Hepatocyte (in vitro differentiated cells): ENCODE results near the gene PIAS4. TPM values are rescaled to one million over a fixed set of nuclear protein-coding genes. Genes with fewer than 3 reads are reported as not detected.
A peak's percentile ranks its signal among the peaks of the same experiment; 100 is the strongest.

ENCODE experiments used
- DNase-seq: peaks from one replicate; pipeline ENCODE4 v3.0.0-alpha.2; 2016; ENCODE audit warnings: low spot score
- H2AFZ ChIP-seq: fragments of 200-600 bp; sonication (generic); 2 replicates; pipeline ENCODE4 v1.6.0; 2016; ENCODE audit warnings: antibody characterized with exemption, mild to moderate bottlenecking
- H3K27ac ChIP-seq: fragments of 200-600 bp; sonication (generic); 2 replicates; pipeline ENCODE4 v1.5.1; 2016; ENCODE audit warnings: mild to moderate bottlenecking
- H3K27me3 ChIP-seq: fragments of 200-600 bp; sonication (generic); 2 replicates; pipeline ENCODE4 v1.6.1; 2016
- H3K36me3 ChIP-seq: fragments of 200-600 bp; sonication (generic); replicated peaks from 2 replicates; pipeline ENCODE4 v1.5.1; 2016; ENCODE audit warnings: low read depth; ENCODE audit not compliant: insufficient read depth
- H3K4me1 ChIP-seq: fragments of 200-600 bp; sonication (generic); 2 replicates; pipeline ENCODE4 v1.5.1; 2016; ENCODE audit warnings: mild to moderate bottlenecking, moderate library complexity; ENCODE audit not compliant: insufficient read depth
- H3K4me2 ChIP-seq: fragments of 200-600 bp; sonication (generic); 2 replicates; pipeline ENCODE4 v1.6.0; 2016
- H3K4me3 ChIP-seq: fragments of 200-600 bp; sonication (generic); 2 replicates; pipeline ENCODE4 v1.5.1; 2016; ENCODE audit warnings: mild to moderate bottlenecking
- H3K79me2 ChIP-seq: fragments of 200-600 bp; sonication (generic); 2 replicates; pipeline ENCODE4 v1.6.0; 2017; ENCODE audit warnings: mild to moderate bottlenecking
- H3K9me2 ChIP-seq: fragments of 200-600 bp; sonication (generic); replicated peaks from 2 replicates; pipeline ENCODE4 v1.6.0; 2017; ENCODE audit warnings: mild to moderate bottlenecking; ENCODE audit not compliant: insufficient read depth
- H3K9me3 ChIP-seq: fragments of 200-600 bp; sonication (generic); 2 replicates; pipeline ENCODE4 v1.5.1; 2016; ENCODE audit warnings: low read depth, mild to moderate bottlenecking
- H4K20me1 ChIP-seq: fragments of 200-600 bp; sonication (generic); 2 replicates; pipeline ENCODE4 v1.6.0; 2016; ENCODE audit warnings: mild to moderate bottlenecking; ENCODE audit not compliant: insufficient read depth, poor library complexity, severe bottlenecking
- CTCF ChIP-seq: fragments of 200-600 bp; sonication (generic); IDR thresholded peaks from 2 replicates; pipeline ENCODE4 v1.5.1; 2016; ENCODE audit warnings: antibody characterized with exemption, mild to moderate bottlenecking; ENCODE audit not compliant: poor library complexity
- EZH2 ChIP-seq: fragments of 200-600 bp; sonication (generic); IDR thresholded peaks from 2 replicates; pipeline ENCODE4 v1.6.1; 2016; ENCODE audit warnings: antibody characterized with exemption, mild to moderate bottlenecking, borderline replicate concordance
- EZH2phosphoT487 ChIP-seq: fragments of 200-600 bp; sonication (generic); IDR thresholded peaks from one replicate; pipeline ENCODE4 v1.6.1; 2018; ENCODE audit warnings: antibody characterized with exemption, mild to moderate bottlenecking, low read depth, moderate library complexity; ENCODE audit not compliant: unreplicated experiment, severe bottlenecking
- WGBS: methylation state at CpG from one replicate; pipeline ENCODE4 v1.1.6; 2016; ENCODE audit warnings: low lambda C conversion rate; ENCODE audit errors: missing lambda C conversion rate; 5-methylcytosine and 5-hydroxymethylcytosine counted together
- polyA plus RNA-seq: library from polyadenylated mRNA; unstranded; fragments of >200 nt; fragmentation: Nextera tagmentation; extraction: Ambion mirVana; gene quantifications from 2 replicates; pipeline ENCODE4 v1.2.1, GENCODE V29; 2016
- total RNA-seq: library from RNA; depleted of rRNA; stranded (reverse); fragments of >200 nt; gene quantifications from 2 replicates; pipeline ENCODE4 v1.2.3, GENCODE V29; 2014

Gene PIAS4
- total and polyA plus RNA-seq, 2 experiments from 2014 or later: 15.0 to 16.7 TPM

DNA sequence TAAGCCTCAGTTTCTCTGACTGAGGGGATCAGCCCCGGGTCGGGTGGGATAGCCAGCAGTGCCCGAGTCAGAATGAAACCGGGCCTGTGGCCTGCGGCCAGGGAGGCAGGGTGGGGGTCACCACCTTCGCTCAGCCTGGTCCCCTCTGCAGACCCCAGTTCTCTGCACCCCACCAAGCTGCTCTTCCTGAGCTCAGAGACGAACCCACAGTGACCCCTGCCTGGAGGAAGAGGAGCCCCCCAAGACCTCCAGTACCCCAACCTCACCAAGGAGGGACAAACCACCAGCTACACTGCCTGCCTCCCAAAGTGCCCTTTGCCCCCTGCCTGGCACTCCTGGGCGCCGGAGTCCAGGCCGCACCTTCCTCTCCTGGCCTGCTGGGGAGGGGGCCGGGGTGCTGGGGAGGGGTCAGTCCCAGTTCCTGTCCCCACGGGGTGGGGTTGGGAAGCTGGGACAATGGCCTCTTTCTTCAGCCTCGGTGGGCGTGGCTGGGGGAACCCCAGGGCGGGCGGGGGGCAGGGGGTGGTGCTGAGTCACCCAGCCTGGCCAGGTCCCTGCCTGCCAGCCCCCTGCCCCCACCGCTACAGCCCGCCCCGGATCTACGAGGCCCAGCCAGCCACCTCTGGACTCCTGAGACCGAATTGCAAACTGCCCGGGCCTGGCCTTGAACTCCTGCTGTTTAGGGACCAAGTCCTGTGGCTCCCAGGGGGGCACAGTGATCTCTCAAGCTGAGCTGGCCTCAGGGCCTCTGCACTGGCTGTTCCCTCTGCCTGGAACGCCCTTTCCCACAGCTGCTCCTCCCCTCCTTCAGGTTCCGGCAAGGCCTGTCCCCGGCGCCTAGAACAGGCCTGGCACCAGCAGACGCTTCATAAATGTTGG, 44.8 kb downstream of the PIAS4 start:
- H3K4me2 ChIP-seq: peak overlapping the region; percentile 67
- H4K20me1 ChIP-seq: peaks cover 78% of the 10 kb centered on the region
- 75% methylated on average over 15 of the region's 27 CpGs for WGBS
- H2AFZ ChIP-seq: no peak overlapping the region
- no peaks in the 10 kb centered on the region for H3K9me2 ChIP-seq
- peak; percentile 87 for DNase-seq
- no peak for TF ChIP-seq EZH2
- no peak for TF ChIP-seq EZH2phosphoT487
- TF ChIP-seq CTCF: no peak
- no peaks in the 10 kb centered on the region for H3K27me3 ChIP-seq
- peaks cover 21% of the 10 kb centered on the region for H3K4me1 ChIP-seq
- no peaks in the 10 kb centered on the region for H3K36me3 ChIP-seq
- no peak overlapping the region for H3K4me3 ChIP-seq
- no peaks in the 10 kb centered on the region for H3K9me3 ChIP-seq
- H3K79me2 ChIP-seq: peaks cover 89% of the 10 kb centered on the region
- H3K27ac ChIP-seq: peak overlapping the region; percentile 97

DNA sequence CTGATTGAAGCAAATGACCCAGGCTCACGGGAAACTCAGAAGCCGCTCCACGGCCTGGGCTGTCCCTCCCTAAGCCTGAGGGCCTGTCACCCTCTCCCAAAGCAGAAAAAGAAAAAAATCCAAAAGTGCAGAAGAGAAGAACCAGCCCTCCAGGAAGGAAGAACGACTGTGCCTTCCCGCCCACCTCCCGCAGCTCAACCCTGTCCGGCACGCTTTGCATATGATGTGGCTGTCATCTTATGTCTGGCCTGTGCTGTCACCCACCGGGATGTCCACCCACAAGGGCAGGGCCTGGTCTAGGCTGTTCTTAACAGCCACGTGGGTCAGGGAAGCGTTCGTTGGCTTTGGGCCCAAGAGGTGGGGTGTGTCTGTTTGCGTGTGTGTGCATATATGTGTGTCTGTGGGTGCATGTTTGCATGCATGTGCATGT, 45.5 kb downstream of the PIAS4 start:
- Histone ChIP-seq H3K4me1 (peaks cover 23% of the 10 kb centered on the region), H3K27me3 (no peaks in the 10 kb centered on the region), H3K36me3 (no peaks in the 10 kb centered on the region), H3K4me2 (peak overlapping the region; percentile 67), H4K20me1 (peaks cover 81% of the 10 kb centered on the region), H3K9me2 (no peaks in the 10 kb centered on the region), H3K4me3 (no peak overlapping the region), H3K27ac (peak overlapping the region; percentile 97), H3K79me2 (peaks cover 92% of the 10 kb centered on the region), H2AFZ (no peak overlapping the region), H3K9me3 (no peaks in the 10 kb centered on the region)
- WGBS: 70% methylated on average over 13 of the region's 13 CpGs
- TF ChIP-seq EZH2phosphoT487 (no peak), CTCF (no peak), EZH2 (no peak)
- DNase-seq: no peak

- no peaks in the 10 kb centered on the region for H3K36me3 ChIP-seq
- peaks cover 27% of the 10 kb centered on the region for H3K4me1 ChIP-seq
- peak overlapping the region; percentile 67 for H3K4me2 ChIP-seq
- WGBS: 97% methylated on average over 70 of the region's 82 CpGs
- no peak overlapping the region for H3K27ac ChIP-seq
- H3K4me3 ChIP-seq: no peak overlapping the region
- H3K27me3 ChIP-seq: no peaks in the 10 kb centered on the region
- peaks cover 76% of the 10 kb centered on the region for H4K20me1 ChIP-seq
- H3K9me3 ChIP-seq: no peaks in the 10 kb centered on the region
- no peak overlapping the region for H2AFZ ChIP-seq
- TF ChIP-seq CTCF (no peak), EZH2phosphoT487 (no peak)
- peaks cover 90% of the 10 kb centered on the region for H3K79me2 ChIP-seq
- H3K9me2 ChIP-seq: no peaks in the 10 kb centered on the region
- DNase-seq: no peak
Observed at GRCh38 chr19:4053423-4054324, 46.1 kb downstream of the PIAS4 start.
